Islet of Langerhans (tissue), 1 donor: ENCODE data around the gene ZSCAN20.

ENCODE experiments used
- FAIRE-seq: peaks from one replicate; lab custom pipeline; 2011; peaks lifted over from hg19 to GRCh38; lab: Jason Lieb, UNC

Gene ZSCAN20

GRCh38 chr1:33535334-33535733 lies 62.9 kb downstream of the ZSCAN20 start:
- no peak for FAIRE-seq

- FAIRE-seq = no peak
These were observed 65.4 kb downstream of the ZSCAN20 start for GRCh38 chr1:33537885-33538284.

GRCh38 chr1:33541966-33542365 lies 69.5 kb downstream of the ZSCAN20 start:
- no peak for FAIRE-seq
